Activated CD4-positive, CD25-positive, alpha-beta regulatory T cell treated with anti-CD3 and anti-CD28 coated beads, Interleukin-2, amount 50 U/mL, for 24 hours (primary cell): Measurements from ENCODE around the gene NECAB3.
A peak's percentile ranks its signal among the peaks of the same experiment; 100 is the strongest.

Experiments
- ATAC-seq, 2 donors: fragments of 150-1000 bp; cut with Tn5 transposase; one replicate each; pipeline ENCODE4 v1.10.0; 2021; ENCODE audit warnings: mild to moderate bottlenecking in 1 of 2, moderate library complexity in 1 of 2

NECAB3 gene

DNA sequence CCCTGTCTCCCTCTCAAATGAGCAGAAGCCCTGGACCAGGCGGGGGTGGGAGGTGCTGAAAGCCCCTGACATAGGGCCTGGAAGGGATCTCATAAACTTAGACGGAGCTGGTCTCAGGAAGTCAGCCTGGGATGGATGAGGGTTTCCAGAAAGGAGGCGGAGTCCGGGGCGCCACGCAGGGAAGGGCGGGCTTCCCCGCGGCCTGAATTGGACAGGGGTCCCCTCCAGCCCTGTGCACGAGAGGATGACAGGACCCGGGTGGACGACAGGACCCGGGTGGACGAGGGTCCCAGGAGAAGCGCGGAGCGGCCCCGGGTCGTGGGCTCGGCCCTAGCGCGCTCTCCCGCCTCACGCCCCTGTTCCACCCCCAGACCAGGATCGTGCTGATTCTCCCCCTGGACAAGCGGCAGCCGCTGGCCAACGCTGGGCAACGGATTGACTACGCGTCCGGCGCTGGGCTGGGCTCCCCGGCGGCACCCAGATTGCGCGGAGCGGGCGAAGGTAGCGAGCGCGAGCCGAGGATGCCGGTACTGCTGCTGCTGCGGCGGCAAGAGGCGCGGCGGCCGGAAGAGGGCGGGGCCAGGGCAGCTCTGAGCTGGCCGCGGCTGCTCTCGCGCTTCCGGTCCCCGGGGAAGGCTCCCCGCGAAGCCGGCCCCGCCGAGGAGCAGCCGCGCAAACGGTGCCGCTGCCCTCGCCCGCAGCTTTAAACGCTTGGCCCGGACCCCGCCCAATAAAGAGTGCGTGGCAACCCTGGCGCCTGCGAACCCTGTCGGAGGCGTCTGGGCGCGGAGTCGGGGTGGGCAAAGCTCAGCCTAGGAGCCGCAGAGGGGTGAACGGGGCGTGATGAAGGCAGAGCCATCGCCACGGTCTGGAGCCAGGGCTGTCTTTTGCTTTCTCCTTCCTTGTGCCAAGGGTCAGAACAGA, 10.8 kb downstream of the NECAB3 start:
- ATAC-seq, result peak; percentile 69 to 73

GRCh38 chr20:33662172-33662571, 12.1 kb downstream of the NECAB3 start, which contains the start of gene C20orf144:
Gene C20orf144, plus strand, starts transcription at chr20:33662327. Its CDS starts 19 bp downstream, at chr20:33662346.
- no peak for ATAC-seq

- ATAC-seq, result no peak
These were observed 13.6 kb downstream of the NECAB3 start for GRCh38 chr20:33660685-33661058.

GRCh38 chr20:33660035-33660684, 14.1 kb downstream of the NECAB3 start:
- no peak for ATAC-seq

- no peak for ATAC-seq
These were observed 14.7 kb downstream of the NECAB3 start for GRCh38 chr20:33659341-33660034.

DNA sequence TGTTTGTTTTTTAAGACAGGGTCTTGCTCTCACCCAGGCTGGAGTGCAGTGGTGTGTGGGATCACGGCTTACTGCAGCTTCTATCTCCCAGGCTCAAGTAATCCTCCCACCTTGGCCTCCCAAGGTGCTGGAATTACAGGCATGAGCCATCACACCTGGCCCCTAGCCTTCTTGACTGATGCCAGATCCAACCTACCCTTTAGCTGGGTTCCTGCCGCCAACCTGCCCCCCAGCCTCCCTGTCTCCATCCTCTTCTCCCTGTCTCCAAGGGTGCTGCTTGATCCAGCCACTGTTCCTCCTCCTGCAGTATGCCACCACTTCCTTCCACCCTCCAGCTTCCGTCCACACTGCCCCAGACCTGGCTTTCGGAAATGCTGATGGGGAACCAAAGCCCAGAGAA, 15.3 kb downstream of the NECAB3 start:
- ATAC-seq, result no peak

DNA sequence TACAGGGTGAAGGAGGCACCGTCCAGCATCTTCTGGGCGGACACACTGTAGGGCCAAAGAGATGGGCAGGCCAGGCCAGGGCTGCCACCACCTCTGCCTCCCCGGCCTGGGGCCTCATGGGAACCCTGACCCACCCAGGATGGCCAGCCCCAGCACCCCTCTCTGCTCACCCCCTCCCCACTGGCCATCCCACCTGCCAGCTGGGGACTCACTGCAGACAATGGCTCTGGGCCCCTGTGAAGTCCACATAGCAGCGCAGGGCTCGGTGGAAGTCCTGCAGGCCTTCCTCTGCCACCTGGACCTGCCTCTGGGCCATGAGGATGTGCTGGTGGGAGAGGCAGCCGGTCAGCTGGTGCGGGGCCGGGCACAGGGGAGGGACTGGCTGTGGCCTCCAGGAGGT, 15.7 kb downstream of the NECAB3 start:
- ATAC-seq, result no peak

DNA sequence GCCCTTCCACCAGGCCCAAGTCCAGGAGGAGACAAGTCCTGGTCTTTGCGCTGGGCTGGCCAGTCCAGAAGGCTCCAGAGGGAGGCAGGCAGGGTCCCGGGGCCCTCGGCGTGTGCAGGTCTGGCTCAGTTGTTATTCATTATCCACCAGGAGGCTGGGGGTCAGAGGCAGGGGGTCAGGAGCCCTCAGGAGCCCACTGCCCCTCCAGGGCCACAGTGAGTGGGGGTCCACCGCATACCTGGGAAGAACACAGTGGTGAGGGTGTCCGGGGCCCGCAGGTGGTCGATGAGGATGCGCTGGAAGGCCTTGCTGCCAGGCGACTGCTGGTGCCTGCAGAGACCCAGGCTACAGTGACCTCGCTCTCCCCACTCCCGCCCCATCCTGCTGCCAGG, 16.5 kb downstream of the NECAB3 start:
- no peak for ATAC-seq

DNA sequence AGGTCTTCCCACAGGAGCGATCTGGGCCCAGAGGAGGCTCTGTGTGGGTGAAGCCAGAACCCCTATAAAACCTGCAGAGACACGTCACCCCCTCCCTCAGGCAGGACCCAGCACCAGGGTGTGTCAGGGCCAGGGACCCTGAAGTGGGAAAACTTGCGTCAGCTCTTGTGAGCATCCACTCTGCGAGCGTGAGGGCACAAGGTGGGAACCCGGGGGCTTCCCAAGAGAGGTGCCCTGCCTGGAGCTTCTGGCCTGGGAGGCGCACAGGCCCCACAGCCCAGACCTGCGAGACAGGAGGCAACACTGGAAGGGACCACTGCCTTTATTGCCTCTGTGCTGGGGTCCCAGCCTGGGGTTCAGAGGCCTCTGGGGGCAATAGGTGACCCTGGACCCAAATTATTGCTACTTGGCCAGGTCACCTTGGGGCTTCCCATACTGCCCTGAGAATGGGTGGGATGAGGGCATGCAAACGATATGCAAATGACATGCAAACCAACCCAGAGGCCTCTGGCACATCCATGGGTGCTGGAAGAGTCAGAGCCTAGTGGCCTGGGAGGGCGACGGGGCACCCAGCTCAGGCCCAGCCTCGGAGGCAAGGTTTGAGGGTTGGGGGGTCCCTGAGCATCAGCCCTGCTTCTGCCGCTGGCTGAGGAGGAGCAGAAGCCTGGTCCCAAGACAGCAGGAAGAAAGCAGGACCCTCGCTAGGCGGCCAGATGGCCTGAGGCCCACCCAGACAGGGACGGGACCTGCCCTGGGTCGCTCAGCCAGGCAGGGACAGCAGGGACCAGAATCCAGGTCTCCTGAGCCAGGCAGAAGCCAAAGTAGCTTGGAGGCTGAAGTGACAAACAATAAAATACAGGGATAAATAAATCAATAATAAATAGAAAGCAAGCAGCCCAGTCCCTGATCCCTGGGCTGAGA, 17.2 kb downstream of the NECAB3 start:
- ATAC-seq, result no peak

- ATAC-seq, result no peak
These were observed 18.0 kb downstream of the NECAB3 start for GRCh38 chr20:33656010-33656782.

GRCh38 chr20:33655164-33655563, 19.1 kb downstream of the NECAB3 start:
- no peak for ATAC-seq

GRCh38 chr20:33654680-33655161, 19.5 kb downstream of the NECAB3 start:
- ATAC-seq, result no peak

GRCh38 chr20:33653900-33654596, 20.2 kb downstream of the NECAB3 start:
- no peak for ATAC-seq

DNA sequence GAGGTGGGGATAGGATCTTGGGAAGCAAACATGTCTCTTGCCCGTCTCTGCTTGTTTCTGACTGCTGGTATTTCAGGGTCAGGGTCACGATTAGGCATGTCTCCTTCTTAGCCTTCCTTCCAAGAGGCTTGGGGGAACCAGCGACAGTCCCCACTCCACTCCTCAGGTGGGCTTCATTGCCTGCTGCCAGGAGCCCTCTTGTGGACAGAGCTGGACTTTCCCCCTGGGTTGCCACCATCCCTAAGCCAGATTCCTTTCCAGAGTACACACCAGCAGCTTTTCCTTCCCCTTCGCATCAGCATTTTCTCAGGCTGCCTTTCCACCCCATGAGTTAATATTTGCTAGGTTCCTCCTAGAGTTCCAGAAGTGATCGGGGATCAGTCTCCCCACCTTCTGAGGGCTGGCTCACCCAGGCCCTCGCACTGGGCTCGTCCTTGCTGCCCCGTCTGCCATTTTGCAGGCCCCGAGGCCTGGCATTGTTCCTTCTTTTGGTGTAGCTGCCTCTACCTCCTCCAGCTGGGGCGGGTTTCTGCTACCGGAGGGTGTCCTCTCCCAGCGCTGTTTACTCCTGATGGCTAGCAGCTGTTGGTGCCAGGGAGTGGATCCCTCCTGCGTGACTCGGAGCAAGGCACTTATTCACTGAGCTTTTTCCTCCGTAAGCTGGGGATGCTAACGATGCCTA, 20.9 kb downstream of the NECAB3 start:
- ATAC-seq, result no peak

DNA sequence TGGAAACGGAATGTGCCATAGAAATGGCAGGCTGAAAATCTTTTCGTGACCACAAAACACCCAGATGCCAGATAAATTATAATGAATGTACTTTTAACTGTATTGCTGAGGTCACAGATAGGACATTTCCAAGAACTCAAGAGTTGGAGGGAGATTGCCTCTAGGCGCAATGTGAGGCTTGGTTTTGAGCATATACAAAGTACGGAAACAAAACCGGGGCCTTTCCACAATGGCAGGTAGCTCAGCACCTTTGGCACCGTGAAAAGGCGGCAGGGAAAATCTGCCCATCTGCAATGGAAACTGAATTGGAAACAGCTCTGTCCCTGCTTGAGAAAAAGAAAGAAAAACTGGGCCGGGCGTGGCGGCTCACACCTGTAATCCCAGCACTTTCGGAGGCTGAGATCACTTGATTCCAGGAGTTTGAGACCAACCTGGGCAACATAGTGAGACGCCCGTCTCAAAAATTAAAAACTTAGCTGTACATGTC, 22.6 kb downstream of the NECAB3 start:
- ATAC-seq, result no peak

GRCh38 chr20:33650753-33651561, 23.3 kb downstream of the NECAB3 start:
- ATAC-seq, result no peak

- no peak for ATAC-seq
These were observed 24.0 kb downstream of the NECAB3 start for GRCh38 chr20:33650111-33650752.

- no peak for ATAC-seq
These were observed 25.0 kb downstream of the NECAB3 start for GRCh38 chr20:33649201-33649681.
